ENCODE measurements around the gene EXOSC1.

DNA sequence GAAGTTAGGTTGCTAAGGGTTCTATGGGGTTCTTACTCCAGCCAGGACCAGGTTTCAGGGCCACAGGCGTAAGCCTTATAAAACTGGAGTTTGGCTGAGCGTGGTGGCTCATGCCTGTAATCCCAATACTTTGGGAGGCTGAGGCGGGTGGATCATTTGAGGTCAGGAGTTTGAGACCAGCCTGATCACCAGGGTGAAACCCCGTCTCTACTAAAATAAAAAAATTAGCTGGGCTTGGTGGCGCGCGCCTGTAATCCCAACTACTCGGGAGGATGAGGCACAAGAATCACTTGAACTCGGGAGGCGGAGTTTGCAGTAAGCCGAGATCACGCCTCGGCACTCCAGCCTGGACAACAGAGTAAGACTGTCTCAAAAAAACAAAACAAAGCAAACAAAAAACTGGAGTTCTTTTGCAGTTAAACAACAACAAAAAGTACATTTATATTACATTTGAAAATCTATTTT lies 44.3 kb downstream of the EXOSC1 start:
- TF ChIP-seq, protein P1, sequence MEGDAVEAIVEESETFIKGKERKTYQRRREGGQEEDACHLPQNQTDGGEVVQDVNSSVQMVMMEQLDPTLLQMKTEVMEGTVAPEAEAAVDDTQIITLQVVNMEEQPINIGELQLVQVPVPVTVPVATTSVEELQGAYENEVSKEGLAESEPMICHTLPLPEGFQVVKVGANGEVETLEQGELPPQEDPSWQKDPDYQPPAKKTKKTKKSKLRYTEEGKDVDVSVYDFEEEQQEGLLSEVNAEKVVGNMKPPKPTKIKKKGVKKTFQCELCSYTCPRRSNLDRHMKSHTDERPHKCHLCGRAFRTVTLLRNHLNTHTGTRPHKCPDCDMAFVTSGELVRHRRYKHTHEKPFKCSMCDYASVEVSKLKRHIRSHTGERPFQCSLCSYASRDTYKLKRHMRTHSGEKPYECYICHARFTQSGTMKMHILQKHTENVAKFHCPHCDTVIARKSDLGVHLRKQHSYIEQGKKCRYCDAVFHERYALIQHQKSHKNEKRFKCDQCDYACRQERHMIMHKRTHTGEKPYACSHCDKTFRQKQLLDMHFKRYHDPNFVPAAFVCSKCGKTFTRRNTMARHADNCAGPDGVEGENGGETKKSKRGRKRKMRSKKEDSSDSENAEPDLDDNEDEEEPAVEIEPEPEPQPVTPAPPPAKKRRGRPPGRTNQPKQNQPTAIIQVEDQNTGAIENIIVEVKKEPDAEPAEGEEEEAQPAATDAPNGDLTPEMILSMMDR (IDR thresholded peaks at IDR 0.05), result peak in 1 of 4 experiments; percentile 0
- TF ChIP-seq POLR2A (IDR thresholded peaks at IDR 0.05), result no peak
- no peak for TF ChIP-seq POLR2AphosphoS5 (IDR thresholded peaks at IDR 0.05)

All from prostate gland (tissue), 2 donors.